NB4 (cell line): ENCODE data around the gene CYP24A1.

Source experiments
- DNase-seq: peaks from one replicate; pipeline ENCODE4 v3.0.0; 2010; ENCODE audit warnings: low read depth
- H3K4me3 ChIP-seq: one replicate; pipeline ENCODE4 v1.5.1; 2011; ENCODE audit warnings: mild to moderate bottlenecking, low read depth, low read length, moderate library complexity
- MYC ChIP-seq: IDR thresholded peaks from 2 replicates; pipeline ENCODE4 v1.6.1; 2011; ENCODE audit warnings: low read depth, low read length
- POLR2A ChIP-seq: IDR thresholded peaks from 2 replicates; pipeline ENCODE4 v1.6.1; 2011; ENCODE audit warnings: mild to moderate bottlenecking; ENCODE audit not compliant: insufficient read length; ENCODE audit errors: extremely low read depth
- TF ChIP-seq, protein P1 (sequence below): IDR thresholded peaks from one replicate; pipeline ENCODE4 v1.5.1; 2012; ENCODE audit warnings: low read depth, low read length
- TF ChIP-seq, protein P2 (sequence below): IDR thresholded peaks from 2 replicates; pipeline ENCODE4 v1.6.1; 2011; ENCODE audit warnings: low read depth, low read length

Gene CYP24A1

GRCh38 chr20:54140927-54141566 lies 32.7 kb downstream of the CYP24A1 start:
- no peak overlapping the region for H3K4me3 ChIP-seq
- TF ChIP-seq POLR2A, result no peak
- no peak for TF ChIP-seq MYC
- TF ChIP-seq, protein P1, sequence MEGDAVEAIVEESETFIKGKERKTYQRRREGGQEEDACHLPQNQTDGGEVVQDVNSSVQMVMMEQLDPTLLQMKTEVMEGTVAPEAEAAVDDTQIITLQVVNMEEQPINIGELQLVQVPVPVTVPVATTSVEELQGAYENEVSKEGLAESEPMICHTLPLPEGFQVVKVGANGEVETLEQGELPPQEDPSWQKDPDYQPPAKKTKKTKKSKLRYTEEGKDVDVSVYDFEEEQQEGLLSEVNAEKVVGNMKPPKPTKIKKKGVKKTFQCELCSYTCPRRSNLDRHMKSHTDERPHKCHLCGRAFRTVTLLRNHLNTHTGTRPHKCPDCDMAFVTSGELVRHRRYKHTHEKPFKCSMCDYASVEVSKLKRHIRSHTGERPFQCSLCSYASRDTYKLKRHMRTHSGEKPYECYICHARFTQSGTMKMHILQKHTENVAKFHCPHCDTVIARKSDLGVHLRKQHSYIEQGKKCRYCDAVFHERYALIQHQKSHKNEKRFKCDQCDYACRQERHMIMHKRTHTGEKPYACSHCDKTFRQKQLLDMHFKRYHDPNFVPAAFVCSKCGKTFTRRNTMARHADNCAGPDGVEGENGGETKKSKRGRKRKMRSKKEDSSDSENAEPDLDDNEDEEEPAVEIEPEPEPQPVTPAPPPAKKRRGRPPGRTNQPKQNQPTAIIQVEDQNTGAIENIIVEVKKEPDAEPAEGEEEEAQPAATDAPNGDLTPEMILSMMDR, result no peak
- TF ChIP-seq, protein P2, sequence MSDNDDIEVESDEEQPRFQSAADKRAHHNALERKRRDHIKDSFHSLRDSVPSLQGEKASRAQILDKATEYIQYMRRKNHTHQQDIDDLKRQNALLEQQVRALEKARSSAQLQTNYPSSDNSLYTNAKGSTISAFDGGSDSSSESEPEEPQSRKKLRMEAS, result no peak
- DNase-seq, result no peak

GRCh38 chr20:54140486-54140885 lies 33.3 kb downstream of the CYP24A1 start:
- no peak for TF ChIP-seq POLR2A
- TF ChIP-seq, protein P1, result no peak
- no peak for TF ChIP-seq MYC
- TF ChIP-seq, protein P2, result no peak
- DNase-seq, result no peak
- H3K4me3 ChIP-seq, result no peak overlapping the region

- no peak for DNase-seq
- H3K4me3 ChIP-seq, result no peak overlapping the region
- TF ChIP-seq, protein P2, result no peak
- TF ChIP-seq, protein P1, result no peak
- TF ChIP-seq POLR2A (no peak), MYC (no peak)
These were observed 33.7 kb downstream of the CYP24A1 start for GRCh38 chr20:54140067-54140466.

- DNase-seq, result no peak
- no peak overlapping the region for H3K4me3 ChIP-seq
- TF ChIP-seq, protein P2, result no peak
These were observed 34.6 kb downstream of the CYP24A1 start for GRCh38 chr20:54139188-54139587.

DNA sequence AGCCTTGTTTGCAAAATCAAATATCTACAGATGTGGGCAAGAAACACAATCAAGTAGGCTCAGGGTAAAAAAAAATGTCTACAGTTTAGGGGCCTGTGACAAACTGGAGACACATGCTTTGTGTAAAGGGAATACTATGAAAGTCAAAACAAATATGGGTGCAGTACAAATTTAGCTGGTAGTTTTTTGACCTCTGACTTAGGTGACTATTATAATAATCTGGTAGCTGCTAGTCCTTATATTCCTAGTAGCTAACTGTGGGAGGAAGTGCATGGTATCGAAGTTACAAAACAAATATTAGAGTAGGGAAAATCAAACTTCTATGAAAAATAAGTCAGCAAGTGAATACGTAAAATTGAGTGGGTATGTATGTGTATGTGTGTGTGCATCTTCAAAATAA lies 35.4 kb downstream of the CYP24A1 start:
- DNase-seq, result no peak
- TF ChIP-seq POLR2A (no peak), MYC (no peak)
- TF ChIP-seq, protein P2, result no peak
- TF ChIP-seq, protein P1, result no peak
- H3K4me3 ChIP-seq, result no peak overlapping the region

DNA sequence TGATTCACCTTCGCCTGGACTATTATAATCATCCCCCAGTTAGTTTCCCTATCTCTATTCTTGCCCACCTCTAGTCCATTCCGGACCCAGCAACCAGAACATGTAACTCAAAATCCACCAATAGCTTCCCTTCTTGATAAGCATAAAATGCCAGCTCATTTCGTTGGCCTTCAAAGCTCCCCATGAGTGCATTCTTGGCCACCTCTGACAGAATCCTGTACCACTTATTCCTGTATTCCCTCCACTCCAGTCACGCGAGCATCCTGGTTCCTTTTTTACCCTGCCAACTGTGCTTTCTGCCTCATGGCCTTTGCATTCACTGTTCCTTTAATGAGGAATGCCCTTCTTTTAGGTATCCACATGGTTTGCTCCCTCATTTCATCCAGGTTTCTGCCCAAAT lies 36.7 kb downstream of the CYP24A1 start:
- no peak overlapping the region for H3K4me3 ChIP-seq
- no peak for DNase-seq
- TF ChIP-seq, protein P1, result no peak
- TF ChIP-seq, protein P2, result no peak
- no peak for TF ChIP-seq MYC
- TF ChIP-seq POLR2A, result no peak
